ENCODE data around the gene GPR42.

GPR42 gene

GRCh38 chr19:35336166-35336955, 34.5 kb upstream of the GPR42 start:
- H3K27me3 ChIP-seq (ENCODE audit: control insufficient read depth, insufficient read depth, low read length, poor library complexity, severe bottlenecking) = no peaks in the 10 kb centered on the region
- 92 to 94% methylated on average over 21 of the region's 21 CpGs for WGBS, 2 experiments
- H3K36me3 ChIP-seq (ENCODE audit: control insufficient read depth, insufficient read depth, low read length) = no peaks in the 10 kb centered on the region

DNA sequence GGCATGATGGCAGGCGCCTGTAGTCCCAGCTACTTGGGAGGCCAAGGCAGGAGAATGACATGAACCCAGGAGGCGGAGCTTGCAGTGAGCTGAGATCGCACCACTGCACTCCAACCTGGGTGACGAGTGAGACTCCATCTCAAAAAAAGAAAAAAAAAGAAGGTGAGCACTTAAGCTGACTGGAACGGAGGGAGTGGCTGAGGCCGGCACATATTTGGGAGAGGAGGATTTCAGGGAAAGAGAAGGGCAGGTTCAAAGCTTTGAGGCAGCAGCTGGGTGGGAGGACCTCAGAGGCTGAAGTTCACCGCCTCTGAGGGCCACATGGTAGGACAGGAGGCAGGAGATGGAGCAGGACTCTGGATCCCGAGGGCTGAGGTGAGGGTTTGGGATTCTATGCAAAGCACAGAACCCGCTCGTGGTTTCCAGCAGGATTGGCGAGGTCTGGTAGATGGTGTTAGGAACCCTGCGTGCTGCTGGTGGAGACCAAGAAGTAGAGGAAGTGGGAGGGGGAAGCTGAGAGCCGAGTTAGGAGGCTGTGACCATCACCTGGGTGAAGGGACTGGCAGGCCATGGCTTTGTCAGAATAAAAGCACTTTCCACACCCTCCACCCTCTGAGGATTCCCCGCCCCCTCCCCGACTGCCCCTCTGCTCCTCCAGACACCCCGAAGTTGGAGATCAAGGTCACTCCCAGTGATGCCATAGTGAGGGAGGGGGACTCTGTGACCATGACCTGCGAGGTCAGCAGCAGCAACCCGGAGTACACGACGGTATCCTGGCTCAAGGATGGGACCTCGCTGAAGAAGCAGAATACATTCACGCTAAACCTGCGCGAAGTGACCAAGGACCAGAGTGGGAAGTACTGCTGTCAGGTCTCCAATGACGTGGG, 33.5 kb upstream of the GPR42 start:
- H3K27me3 ChIP-seq (ENCODE audit: control insufficient read depth, insufficient read depth, low read length, poor library complexity, severe bottlenecking) = no peaks in the 10 kb centered on the region
- WGBS, 2 experiments = 91% methylated on average over 25 of the region's 25 CpGs

More at GRCh38 chr19:35336166-35336955, 34.5 kb upstream of the GPR42 start:
- no peak overlapping the region for H3K4me3 ChIP-seq (ENCODE audit: insufficient read depth, low read depth, low read length)
- H3K9me3 ChIP-seq (ENCODE audit: control insufficient read depth, low read length) = no peaks in the 10 kb centered on the region
- no peaks in the 10 kb centered on the region for H3K4me1 ChIP-seq (ENCODE audit: control insufficient read depth, insufficient read depth, low read length)
- no peak overlapping the region for H3K27ac ChIP-seq (ENCODE audit: insufficient read depth, low read depth, low read length, poor library complexity, severe bottlenecking)

DNA sequence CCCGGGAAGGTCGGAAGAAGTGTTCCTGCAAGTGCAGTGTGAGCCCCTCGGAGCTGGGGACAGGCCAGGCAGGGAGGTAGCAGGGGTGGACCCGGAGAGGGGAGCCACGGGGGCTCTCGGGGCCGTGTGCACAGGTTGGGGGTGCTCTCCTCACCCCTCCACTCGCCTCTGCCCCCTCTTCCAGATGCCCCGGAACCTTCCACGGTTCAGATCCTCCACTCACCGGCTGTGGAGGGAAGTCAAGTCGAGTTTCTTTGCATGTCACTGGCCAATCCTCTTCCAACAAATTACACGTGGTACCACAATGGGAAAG, 32.9 kb upstream of the GPR42 start:
- H3K36me3 ChIP-seq (ENCODE audit: control insufficient read depth, insufficient read depth, low read length) = no peaks in the 10 kb centered on the region
- 93 to 94% methylated on average over 13 of the region's 13 CpGs for WGBS, 2 experiments
- no peak overlapping the region for H3K27ac ChIP-seq (ENCODE audit: insufficient read depth, low read depth, low read length, poor library complexity, severe bottlenecking)
- no peaks in the 10 kb centered on the region for H3K27me3 ChIP-seq (ENCODE audit: control insufficient read depth, insufficient read depth, low read length, poor library complexity, severe bottlenecking)
- no peaks in the 10 kb centered on the region for H3K9me3 ChIP-seq (ENCODE audit: control insufficient read depth, low read length)
- no peak overlapping the region for H3K4me3 ChIP-seq (ENCODE audit: insufficient read depth, low read depth, low read length)
- H3K4me1 ChIP-seq (ENCODE audit: control insufficient read depth, insufficient read depth, low read length) = no peaks in the 10 kb centered on the region

More for the DNA sequence above, 33.5 kb upstream of the GPR42 start:
- Histone ChIP-seq H3K9me3 (ENCODE audit: control insufficient read depth, low read length) (no peaks in the 10 kb centered on the region), H3K4me3 (ENCODE audit: insufficient read depth, low read depth, low read length) (no peak overlapping the region), H3K4me1 (ENCODE audit: control insufficient read depth, insufficient read depth, low read length) (no peaks in the 10 kb centered on the region), H3K36me3 (ENCODE audit: control insufficient read depth, insufficient read depth, low read length) (no peaks in the 10 kb centered on the region), H3K27ac (ENCODE audit: insufficient read depth, low read depth, low read length, poor library complexity, severe bottlenecking) (no peak overlapping the region)

GRCh38 chr19:35340431-35340830, 30.4 kb upstream of the GPR42 start:
- 90 to 95% methylated on average over 11 of the region's 11 CpGs for WGBS, 2 experiments

DNA sequence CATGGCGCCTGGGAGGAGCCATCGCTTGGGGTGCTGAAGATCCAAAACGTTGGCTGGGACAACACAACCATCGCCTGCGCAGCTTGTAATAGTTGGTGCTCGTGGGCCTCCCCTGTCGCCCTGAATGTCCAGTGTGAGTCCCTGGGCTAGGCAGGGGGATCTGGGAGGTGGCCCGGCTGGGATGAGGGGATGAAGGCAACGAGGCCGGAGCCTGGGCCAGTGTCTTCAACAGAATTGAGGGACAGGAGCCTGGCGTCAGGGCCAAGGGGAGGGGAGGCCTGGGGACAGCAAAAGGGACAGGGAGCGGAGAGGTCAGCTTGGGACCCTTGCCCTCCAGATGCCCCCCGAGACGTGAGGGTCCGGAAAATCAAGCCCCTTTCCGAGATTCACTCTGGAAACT, 29.9 kb upstream of the GPR42 start:
- 91 to 95% methylated on average over 16 of the region's 16 CpGs for WGBS, 2 experiments
- Histone ChIP-seq H3K4me3 (ENCODE audit: insufficient read depth, low read depth, low read length) (no peak overlapping the region), H3K36me3 (ENCODE audit: control insufficient read depth, insufficient read depth, low read length) (no peaks in the 10 kb centered on the region), H3K27ac (ENCODE audit: insufficient read depth, low read depth, low read length, poor library complexity, severe bottlenecking) (no peak overlapping the region), H3K27me3 (ENCODE audit: control insufficient read depth, insufficient read depth, low read length, poor library complexity, severe bottlenecking) (no peaks in the 10 kb centered on the region), H3K9me3 (ENCODE audit: control insufficient read depth, low read length) (no peaks in the 10 kb centered on the region), H3K4me1 (ENCODE audit: control insufficient read depth, insufficient read depth, low read length) (no peaks in the 10 kb centered on the region)

More at GRCh38 chr19:35340431-35340830, 30.4 kb upstream of the GPR42 start:
- no peak overlapping the region for H3K4me3 ChIP-seq (ENCODE audit: insufficient read depth, low read depth, low read length)
- no peak overlapping the region for H3K27ac ChIP-seq (ENCODE audit: insufficient read depth, low read depth, low read length, poor library complexity, severe bottlenecking)
- no peaks in the 10 kb centered on the region for H3K27me3 ChIP-seq (ENCODE audit: control insufficient read depth, insufficient read depth, low read length, poor library complexity, severe bottlenecking)
- H3K9me3 ChIP-seq (ENCODE audit: control insufficient read depth, low read length) = no peaks in the 10 kb centered on the region
- H3K4me1 ChIP-seq (ENCODE audit: control insufficient read depth, insufficient read depth, low read length) = no peaks in the 10 kb centered on the region
- H3K36me3 ChIP-seq (ENCODE audit: control insufficient read depth, insufficient read depth, low read length) = no peaks in the 10 kb centered on the region

- H3K9me3 ChIP-seq (ENCODE audit: control insufficient read depth, low read length) = no peaks in the 10 kb centered on the region
- H3K36me3 ChIP-seq (ENCODE audit: control insufficient read depth, insufficient read depth, low read length) = no peaks in the 10 kb centered on the region
- 93 to 94% methylated on average over 14 of the region's 14 CpGs for WGBS, 2 experiments
- no peaks in the 10 kb centered on the region for H3K4me1 ChIP-seq (ENCODE audit: control insufficient read depth, insufficient read depth, low read length)
- no peak overlapping the region for H3K4me3 ChIP-seq (ENCODE audit: insufficient read depth, low read depth, low read length)
- no peak overlapping the region for H3K27ac ChIP-seq (ENCODE audit: insufficient read depth, low read depth, low read length, poor library complexity, severe bottlenecking)
- no peaks in the 10 kb centered on the region for H3K27me3 ChIP-seq (ENCODE audit: control insufficient read depth, insufficient read depth, low read length, poor library complexity, severe bottlenecking)
Observed at GRCh38 chr19:35341565-35342225, 29.2 kb upstream of the GPR42 start.

DNA sequence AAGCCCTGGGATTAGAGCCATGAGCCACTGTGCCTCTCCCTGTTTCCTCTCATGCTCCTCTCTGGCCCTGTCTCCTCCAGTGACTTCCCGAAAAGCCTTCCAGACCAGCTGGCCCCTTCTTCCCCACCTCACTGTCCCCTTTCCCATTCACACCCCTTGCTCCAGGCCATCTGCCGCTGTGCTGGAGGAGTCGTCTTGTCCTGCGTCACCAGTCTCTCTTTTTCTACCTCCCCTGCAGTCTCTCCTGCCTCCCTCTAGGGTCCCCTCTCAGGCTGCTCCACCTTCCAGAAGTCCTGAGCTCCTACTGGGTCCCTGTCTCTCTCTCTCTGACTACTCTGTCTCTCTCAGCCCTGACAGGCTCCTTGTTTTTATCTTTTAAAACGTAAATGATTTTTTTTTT, 28.4 kb upstream of the GPR42 start:
- no peaks in the 10 kb centered on the region for H3K36me3 ChIP-seq (ENCODE audit: control insufficient read depth, insufficient read depth, low read length)
- no peak overlapping the region for H3K4me3 ChIP-seq (ENCODE audit: insufficient read depth, low read depth, low read length)
- H3K4me1 ChIP-seq (ENCODE audit: control insufficient read depth, insufficient read depth, low read length) = no peaks in the 10 kb centered on the region
- 69 to 70% methylated on average over 5 of the region's 5 CpGs for WGBS, 2 experiments
- no peaks in the 10 kb centered on the region for H3K9me3 ChIP-seq (ENCODE audit: control insufficient read depth, low read length)
- peaks cover 4% of the 10 kb centered on the region for H3K27me3 ChIP-seq (ENCODE audit: control insufficient read depth, insufficient read depth, low read length, poor library complexity, severe bottlenecking)
- no peak overlapping the region for H3K27ac ChIP-seq (ENCODE audit: insufficient read depth, low read depth, low read length, poor library complexity, severe bottlenecking)

- Histone ChIP-seq H3K4me3 (ENCODE audit: insufficient read depth, low read depth, low read length) (no peak overlapping the region), H3K36me3 (ENCODE audit: control insufficient read depth, insufficient read depth, low read length) (no peaks in the 10 kb centered on the region), H3K27ac (ENCODE audit: insufficient read depth, low read depth, low read length, poor library complexity, severe bottlenecking) (no peak overlapping the region), H3K4me1 (ENCODE audit: control insufficient read depth, insufficient read depth, low read length) (no peaks in the 10 kb centered on the region), H3K27me3 (ENCODE audit: control insufficient read depth, insufficient read depth, low read length, poor library complexity, severe bottlenecking) (peaks cover 20% of the 10 kb centered on the region), H3K9me3 (ENCODE audit: control insufficient read depth, low read length) (no peaks in the 10 kb centered on the region)
- WGBS, 2 experiments = 90% methylated on average over 17 of the region's 17 CpGs
Observed at GRCh38 chr19:35344511-35345031, 26.3 kb upstream of the GPR42 start.

DNA sequence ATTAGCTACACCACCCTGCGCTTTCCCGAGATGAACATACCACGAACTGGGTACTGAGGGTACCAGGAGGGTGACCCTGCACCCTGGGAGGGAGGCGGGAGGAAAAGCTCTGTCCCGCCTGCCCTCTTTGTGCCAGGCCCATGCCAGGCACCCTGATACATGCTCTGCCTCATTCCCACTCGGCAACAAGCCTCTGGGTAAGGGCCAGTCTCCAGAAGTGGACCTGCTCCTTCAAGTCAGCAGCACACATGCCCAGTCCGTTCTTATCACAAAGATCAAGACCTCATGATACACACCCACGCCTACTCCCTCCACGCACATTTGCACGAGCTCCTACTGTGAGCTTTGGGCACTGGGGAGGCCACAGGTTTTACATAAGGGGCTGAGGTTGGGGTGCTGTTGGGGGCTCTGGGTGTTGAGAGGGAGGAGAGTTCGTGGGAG, 25.2 kb upstream of the GPR42 start:
- Histone ChIP-seq H3K9me3 (ENCODE audit: control insufficient read depth, low read length) (no peaks in the 10 kb centered on the region), H3K36me3 (ENCODE audit: control insufficient read depth, insufficient read depth, low read length) (no peaks in the 10 kb centered on the region), H3K4me1 (ENCODE audit: control insufficient read depth, insufficient read depth, low read length) (no peaks in the 10 kb centered on the region), H3K27ac (ENCODE audit: insufficient read depth, low read depth, low read length, poor library complexity, severe bottlenecking) (no peak overlapping the region), H3K27me3 (ENCODE audit: control insufficient read depth, insufficient read depth, low read length, poor library complexity, severe bottlenecking) (peaks cover 26% of the 10 kb centered on the region), H3K4me3 (ENCODE audit: insufficient read depth, low read depth, low read length) (no peak overlapping the region)
- WGBS, 2 experiments = 90 to 93% methylated on average over 11 of the region's 11 CpGs

Measured in ectodermal cell (in vitro differentiated cells).